Prostate gland (tissue), 2 donors: ENCODE measurements around the gene MSX1.

ENCODE experiments used
- POLR2A ChIP-seq: fragments of 450-650 bp; IDR thresholded peaks from one replicate; pipeline ENCODE4 v1.6.1; 2016; ENCODE audit warnings: antibody characterized with exemption, mild to moderate bottlenecking
- TF ChIP-seq, protein P1 (sequence below), 4 experiments: fragments of 200-600 bp in 2 of 4; fragments of 450-650 bp in 2 of 4; sonication (generic) in 2 of 4; IDR thresholded peaks; 1 replicate in 3 of 4; 2 replicates in 1 of 4; pipeline ENCODE4 v1.5.1; 2016 to 2019; ENCODE audit warnings: antibody characterized with exemption in 4 of 4, mild to moderate bottlenecking in 2 of 4, moderate library complexity in 2 of 4

DNA sequence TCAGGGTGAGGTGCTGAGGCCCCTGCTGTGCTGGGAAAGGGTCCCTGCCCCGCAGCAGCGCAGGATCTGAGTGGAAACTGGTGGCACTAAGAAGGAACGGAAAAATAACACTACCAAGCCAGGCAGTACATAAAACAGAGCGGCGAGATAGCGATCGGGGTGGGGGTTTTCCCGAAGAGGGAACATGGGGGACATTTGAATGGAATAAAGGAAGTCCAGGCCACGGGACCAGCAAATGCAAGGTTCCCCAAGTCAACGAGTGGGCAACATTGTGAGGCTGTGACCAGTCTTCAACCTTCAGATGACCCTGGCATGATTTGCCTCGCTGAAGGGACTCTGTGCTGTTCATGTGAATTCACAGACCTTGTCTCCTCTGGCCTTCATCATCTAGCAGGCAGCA lies 13.7 kb downstream of the MSX1 start:
- TF ChIP-seq, protein P1, sequence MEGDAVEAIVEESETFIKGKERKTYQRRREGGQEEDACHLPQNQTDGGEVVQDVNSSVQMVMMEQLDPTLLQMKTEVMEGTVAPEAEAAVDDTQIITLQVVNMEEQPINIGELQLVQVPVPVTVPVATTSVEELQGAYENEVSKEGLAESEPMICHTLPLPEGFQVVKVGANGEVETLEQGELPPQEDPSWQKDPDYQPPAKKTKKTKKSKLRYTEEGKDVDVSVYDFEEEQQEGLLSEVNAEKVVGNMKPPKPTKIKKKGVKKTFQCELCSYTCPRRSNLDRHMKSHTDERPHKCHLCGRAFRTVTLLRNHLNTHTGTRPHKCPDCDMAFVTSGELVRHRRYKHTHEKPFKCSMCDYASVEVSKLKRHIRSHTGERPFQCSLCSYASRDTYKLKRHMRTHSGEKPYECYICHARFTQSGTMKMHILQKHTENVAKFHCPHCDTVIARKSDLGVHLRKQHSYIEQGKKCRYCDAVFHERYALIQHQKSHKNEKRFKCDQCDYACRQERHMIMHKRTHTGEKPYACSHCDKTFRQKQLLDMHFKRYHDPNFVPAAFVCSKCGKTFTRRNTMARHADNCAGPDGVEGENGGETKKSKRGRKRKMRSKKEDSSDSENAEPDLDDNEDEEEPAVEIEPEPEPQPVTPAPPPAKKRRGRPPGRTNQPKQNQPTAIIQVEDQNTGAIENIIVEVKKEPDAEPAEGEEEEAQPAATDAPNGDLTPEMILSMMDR (IDR thresholded peaks at IDR 0.05) = no peak
- TF ChIP-seq POLR2A = no peak
